HL-60 (cell line): Measurements from ENCODE around the gene P2RX6.
A peak's percentile ranks its signal among the peaks of the same experiment; 100 is the strongest.

Experiments
- DNase-seq, 2 experiments: peaks; one replicate each; pipeline ENCODE4 v3.0.0-alpha.2; 2010 to 2020; ENCODE audit warnings: low read depth in 1 of 2, low spot score in 1 of 2
- H3K27ac ChIP-seq: fragments of 250-450 bp; sonication (Bioruptor Pico); replicated peaks from 2 replicates; pipeline ENCODE4 v1.5.1; 2020; ENCODE audit warnings: mild to moderate bottlenecking, moderate library complexity
- H3K27me3 ChIP-seq: fragments of 250-450 bp; sonication (Bioruptor Pico); 2 replicates; pipeline ENCODE4 v1.5.1; 2021; ENCODE audit warnings: mild to moderate bottlenecking, moderate library complexity; ENCODE audit not compliant: insufficient read depth, poor library complexity, severe bottlenecking
- H3K4me3 ChIP-seq: replicated peaks from 2 replicates; pipeline ENCODE4 v1.5.1; 2011; ENCODE audit warnings: mild to moderate bottlenecking, control low read depth, low read length; ENCODE audit not compliant: insufficient read depth
- CTCF ChIP-seq: IDR thresholded peaks from one replicate; pipeline ENCODE4 v1.5.1; 2011; ENCODE audit warnings: low read length, control low read depth, inconsistent platforms; ENCODE audit not compliant: insufficient read depth
- GABPA ChIP-seq: IDR thresholded peaks from 2 replicates; pipeline ENCODE4 v1.6.1; 2012; ENCODE audit warnings: low read depth
- POLR2AphosphoS5 ChIP-seq: IDR thresholded peaks from 2 replicates; pipeline ENCODE4 v1.6.1; 2012; ENCODE audit warnings: low read depth
- REST ChIP-seq: IDR thresholded peaks from 2 replicates; pipeline ENCODE4 v1.6.1; 2012; ENCODE audit warnings: low read depth; ENCODE audit not compliant: insufficient replicate concordance
- SPI1 ChIP-seq: IDR thresholded peaks from 2 replicates; pipeline ENCODE4 v1.6.1; 2012; ENCODE audit warnings: low read depth, mild to moderate bottlenecking, borderline replicate concordance

The P2RX6 gene

GRCh38 chr22:21073023-21073422, 58.1 kb downstream of the P2RX6 start:
- no peak for TF ChIP-seq SPI1
- TF ChIP-seq GABPA, result no peak
- TF ChIP-seq POLR2AphosphoS5, result no peak
- no peak for TF ChIP-seq REST
- TF ChIP-seq CTCF, result no peak
- Histone ChIP-seq H3K27ac (no peak overlapping the region), H3K4me3 (no peak overlapping the region), H3K27me3 (no peaks in the 10 kb centered on the region)
- no peak for DNase-seq

GRCh38 chr22:21073482-21073881, 58.5 kb downstream of the P2RX6 start:
- H3K27me3 ChIP-seq, result no peaks in the 10 kb centered on the region
- TF ChIP-seq REST, result no peak
- TF ChIP-seq POLR2AphosphoS5, result no peak
- TF ChIP-seq CTCF, result no peak
- no peak for TF ChIP-seq SPI1
- TF ChIP-seq GABPA, result no peak
- H3K27ac ChIP-seq, result no peak overlapping the region

GRCh38 chr22:21074102-21074715, 59.2 kb downstream of the P2RX6 start:
- Histone ChIP-seq H3K27ac (no peak overlapping the region), H3K4me3 (no peak overlapping the region), H3K27me3 (no peaks in the 10 kb centered on the region)
- TF ChIP-seq GABPA (no peak), CTCF (no peak), REST (no peak), POLR2AphosphoS5 (no peak), SPI1 (peak; percentile 34)
- peak; percentile 65 to 70 for DNase-seq

More at GRCh38 chr22:21073482-21073881, 58.5 kb downstream of the P2RX6 start:
- no peak overlapping the region for H3K4me3 ChIP-seq
- DNase-seq, result no peak
